ENCODE data around the gene MORN3. TPM values are rescaled to one million over a fixed set of nuclear protein-coding genes. Genes with fewer than 3 reads are reported as not detected.
"Not testable (repeated sequence)": the region's sequence is repeated elsewhere in the genome, so short reads cannot be mapped to it uniquely, and the experiment has no call there.

Gene MORN3
- total RNA-seq, 1 experiment from 2014 or later = 0.80 TPM

GRCh38 chr12:121638298-121639202, 30.9 kb downstream of the MORN3 start:
- DNase-seq (ENCODE audit: low read depth) = no peak

GRCh38 chr12:121637231-121637914, 32.1 kb downstream of the MORN3 start:
- DNase-seq (ENCODE audit: low read depth) = no peak

GRCh38 chr12:121634836-121635235, 34.6 kb downstream of the MORN3 start:
- no peak for DNase-seq (ENCODE audit: low read depth)

GRCh38 chr12:121633833-121634196, 35.6 kb downstream of the MORN3 start:
- DNase-seq (ENCODE audit: low read depth) = not testable (repeated sequence)

- DNase-seq (ENCODE audit: low read depth) = no peak
These were observed 37.1 kb downstream of the MORN3 start for GRCh38 chr12:121632069-121632970.

- no peak for DNase-seq (ENCODE audit: low read depth)
These were observed 38.6 kb downstream of the MORN3 start for GRCh38 chr12:121630791-121631355.

- DNase-seq (ENCODE audit: low read depth) = no peak
These were observed 40.9 kb downstream of the MORN3 start for GRCh38 chr12:121628536-121628935.

GRCh38 chr12:121628037-121628436, 41.4 kb downstream of the MORN3 start:
- DNase-seq (ENCODE audit: low read depth) = no peak

GRCh38 chr12:121626853-121627640, 42.4 kb downstream of the MORN3 start:
- DNase-seq (ENCODE audit: low read depth) = peak; percentile 79

- peak; percentile 98 for DNase-seq (ENCODE audit: low read depth)
These were observed 43.2 kb downstream of the MORN3 start, which contains the start of gene ORAI1 for GRCh38 chr12:121626087-121626852. TSS of gene ORAI1 (plus strand) at chr12:121626530.

GRCh38 chr12:121620333-121620891, 49.0 kb downstream of the MORN3 start:
- DNase-seq (ENCODE audit: low read depth) = peak; percentile 18

- DNase-seq (ENCODE audit: low read depth) = no peak
These were observed 50.7 kb downstream of the MORN3 start for GRCh38 chr12:121618659-121619233.

GRCh38 chr12:121614872-121615467, 54.5 kb downstream of the MORN3 start:
- no peak for DNase-seq (ENCODE audit: low read depth)

- DNase-seq (ENCODE audit: low read depth) = no peak
These were observed 56.0 kb downstream of the MORN3 start for GRCh38 chr12:121613462-121613861.

GRCh38 chr12:121611306-121611705, 58.1 kb downstream of the MORN3 start:
- peak; percentile 27 for DNase-seq (ENCODE audit: low read depth)

GRCh38 chr12:121610239-121611149, 59.0 kb downstream of the MORN3 start:
- DNase-seq (ENCODE audit: low read depth) = no peak

- no peak for DNase-seq (ENCODE audit: low read depth)
These were observed 61.2 kb downstream of the MORN3 start for GRCh38 chr12:121608301-121608700.

- no peak for DNase-seq (ENCODE audit: low read depth)
These were observed 65.9 kb downstream of the MORN3 start for GRCh38 chr12:121603581-121603980.
